T-helper 2 cell (primary cell): ENCODE results near the gene CAAP1.
"Not testable (repeated sequence)": the region's sequence is repeated elsewhere in the genome, so short reads cannot be mapped to it uniquely, and the experiment has no call there.

ENCODE experiments used
- DNase-seq, 5 experiments: peaks; one replicate each; pipeline versions ENCODE4 v3.0.0 to v3.0.0-alpha.2; 2012 to 2022

The CAAP1 gene

DNA sequence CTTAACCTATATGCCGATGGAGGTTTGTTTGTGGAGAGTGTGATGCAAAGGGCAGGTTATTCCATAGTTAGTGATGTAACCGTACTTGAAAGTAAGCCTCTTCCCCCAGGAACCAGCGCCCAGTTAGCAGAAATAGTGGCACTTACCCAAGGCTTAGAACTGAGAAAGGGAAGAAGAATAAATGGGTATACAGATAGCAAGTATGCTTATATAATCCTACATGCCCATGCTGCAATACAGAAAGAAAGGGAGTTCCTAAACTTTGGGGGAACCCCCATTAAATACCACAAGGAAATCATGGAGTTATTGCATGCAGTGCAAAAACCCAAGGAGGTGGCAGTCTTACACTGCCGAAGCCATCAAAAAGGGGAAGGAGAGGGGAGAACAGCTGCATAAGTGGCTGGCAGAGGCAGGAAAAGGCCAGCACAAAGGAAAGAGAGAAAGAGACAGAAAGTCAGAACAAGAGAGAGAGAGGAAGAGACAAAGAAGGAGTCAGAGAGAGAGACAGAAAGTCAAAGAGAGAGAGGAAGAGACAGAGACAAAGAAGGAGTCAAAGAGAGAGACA is 64.1 kb downstream of the CAAP1 start:
- DNase-seq, result not testable (repeated sequence)

DNA sequence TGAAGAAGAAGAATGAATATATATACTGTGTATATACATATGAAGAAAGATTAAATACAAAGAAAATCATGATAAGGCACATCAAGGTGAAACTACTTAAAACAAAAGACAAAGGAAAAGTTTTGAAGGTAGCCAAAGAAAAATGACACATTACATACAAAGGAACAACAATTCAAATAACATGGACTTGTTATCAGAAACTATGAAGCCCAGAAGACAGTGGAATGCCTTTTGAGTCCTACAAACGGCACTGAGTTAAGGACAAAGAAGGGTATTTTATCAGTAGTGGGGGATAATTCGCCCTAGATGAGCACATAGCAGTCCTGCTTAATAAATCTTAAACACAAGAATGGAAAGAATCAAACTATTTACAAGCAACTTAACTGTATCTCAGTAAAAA is 77.8 kb downstream of the CAAP1 start:
- no peak for DNase-seq

DNA sequence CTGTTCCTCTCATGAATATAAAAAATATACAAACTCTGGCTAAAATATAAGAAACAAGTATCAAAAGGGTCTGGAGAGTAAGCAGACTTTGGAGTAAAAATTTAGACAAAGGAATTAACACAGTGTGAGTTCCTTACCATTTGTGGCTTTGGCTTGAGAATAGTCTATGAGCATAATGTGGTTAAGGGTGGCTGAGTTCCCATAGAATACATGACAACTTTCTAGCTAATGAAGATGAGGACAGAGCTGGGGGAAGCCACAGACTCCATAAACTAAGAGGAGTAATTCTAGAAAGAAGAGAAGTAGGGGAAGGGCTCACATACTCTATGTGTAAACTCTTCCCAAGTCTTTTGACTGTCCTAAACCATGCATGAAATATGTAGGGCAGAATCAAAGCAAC is 79.4 kb downstream of the CAAP1 start:
- no peak for DNase-seq

DNA sequence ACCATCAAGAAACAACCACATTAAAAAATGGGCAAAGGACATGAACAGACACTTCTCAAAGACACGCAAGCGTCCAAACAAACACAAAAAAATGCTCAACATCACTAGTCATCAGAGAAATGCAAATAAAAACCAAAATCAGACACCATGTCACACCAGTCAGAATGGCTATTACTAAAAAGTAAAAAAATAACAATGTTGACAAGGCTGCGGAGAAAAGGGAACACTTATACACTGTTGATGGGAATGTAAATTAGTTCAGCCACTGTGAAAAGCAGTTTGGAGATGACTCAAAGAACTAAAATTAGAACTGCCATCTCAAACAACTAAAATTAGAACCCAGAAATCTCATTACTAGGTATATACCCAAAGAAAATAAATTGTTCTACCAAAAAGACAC is 80.4 kb downstream of the CAAP1 start:
- DNase-seq, result no peak

DNA sequence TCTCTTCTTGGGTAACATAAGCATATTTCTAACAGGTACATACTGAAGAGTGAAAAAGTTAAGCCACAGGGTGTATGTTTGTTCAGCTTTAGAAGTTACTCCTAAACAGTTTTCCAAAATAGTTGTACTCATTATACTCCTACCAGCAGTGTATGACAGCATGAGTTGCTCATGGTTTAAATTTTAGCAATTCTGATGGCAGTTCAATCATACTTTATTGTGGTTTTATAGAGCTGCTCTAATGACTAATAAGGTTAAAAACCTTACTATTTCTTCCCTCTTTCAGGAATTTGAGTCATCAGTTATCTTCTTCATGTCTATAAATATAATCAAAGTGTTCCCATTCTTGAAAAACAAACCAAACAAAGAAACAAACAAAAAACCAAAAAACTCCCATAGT is 81.5 kb downstream of the CAAP1 start:
- DNase-seq, result no peak

DNA sequence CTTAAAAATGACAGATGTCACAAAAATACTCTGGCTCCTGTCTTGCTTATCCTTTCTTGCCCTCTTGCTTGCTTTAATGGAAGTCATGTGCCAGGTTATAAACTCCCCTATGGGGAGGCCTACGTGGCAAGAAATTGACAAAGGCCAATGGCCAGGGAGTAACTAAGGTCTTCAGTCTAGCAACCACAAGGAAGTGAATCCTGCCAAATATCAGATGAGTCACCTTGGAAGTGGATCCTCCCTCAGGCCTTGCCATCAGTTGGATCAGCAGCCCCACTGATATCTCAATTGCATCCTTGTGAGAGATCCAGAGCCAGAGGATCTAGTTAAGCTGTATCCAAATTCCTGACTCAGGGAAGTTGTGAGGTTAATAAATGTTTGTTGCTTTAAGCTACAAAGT is 82.8 kb downstream of the CAAP1 start:
- no peak for DNase-seq

DNA sequence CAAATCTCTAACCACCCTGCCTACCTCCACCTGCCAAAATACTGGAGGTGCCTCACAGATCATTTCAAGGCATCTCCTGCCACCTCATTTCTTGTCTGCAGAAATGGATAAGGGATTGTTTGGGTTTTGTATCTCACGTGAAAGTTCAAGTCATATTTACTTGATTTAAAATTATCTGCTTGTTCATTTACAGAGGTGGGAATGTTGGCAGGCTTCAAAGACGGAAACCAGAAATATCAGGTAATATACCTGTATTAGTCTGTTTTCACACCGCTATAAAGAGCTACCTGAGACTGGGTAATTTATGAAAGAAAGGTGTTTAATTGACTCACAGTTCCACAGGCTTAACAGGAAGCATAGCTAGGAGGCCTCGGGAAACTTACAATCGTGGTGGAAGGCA is 85.4 kb downstream of the CAAP1 start:
- no peak for DNase-seq

DNA sequence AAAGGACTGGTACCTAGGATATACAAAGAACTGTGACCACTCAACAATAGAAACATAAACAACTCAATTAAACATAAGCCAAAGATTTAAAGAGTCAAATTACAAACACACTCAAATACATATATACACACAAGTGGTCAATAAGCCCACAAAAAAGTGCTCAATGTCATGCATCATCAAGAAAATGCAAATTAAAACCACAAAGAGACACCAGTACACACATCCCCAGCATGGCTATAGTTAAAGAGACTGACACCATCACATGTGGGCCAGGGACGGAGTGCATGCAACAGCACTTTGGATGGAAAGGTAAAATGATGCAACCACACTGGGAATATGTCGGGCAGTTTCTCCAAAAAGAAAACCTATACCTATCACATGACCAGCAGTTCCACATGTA is 89.7 kb downstream of the CAAP1 start:
- no peak for DNase-seq

DNA sequence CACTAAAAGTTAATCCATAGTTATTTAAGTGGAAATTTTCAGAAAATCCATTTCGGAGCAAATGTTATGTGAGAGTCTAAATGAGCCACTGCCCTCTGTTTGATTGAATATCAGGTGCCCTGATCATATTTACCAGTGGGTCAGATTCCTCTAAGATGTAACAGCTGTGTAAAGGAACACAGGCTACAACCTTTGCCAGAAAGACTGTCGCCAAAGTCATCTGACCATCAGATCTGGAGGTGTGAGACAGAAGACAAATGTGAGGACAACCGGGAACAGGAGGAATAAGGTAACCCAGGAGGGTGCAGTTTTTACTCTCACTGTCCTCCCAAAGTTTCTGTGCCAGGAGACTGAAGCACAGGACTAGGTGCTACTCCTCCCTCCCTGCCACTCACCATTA is 90.8 kb downstream of the CAAP1 start:
- DNase-seq, result no peak

DNA sequence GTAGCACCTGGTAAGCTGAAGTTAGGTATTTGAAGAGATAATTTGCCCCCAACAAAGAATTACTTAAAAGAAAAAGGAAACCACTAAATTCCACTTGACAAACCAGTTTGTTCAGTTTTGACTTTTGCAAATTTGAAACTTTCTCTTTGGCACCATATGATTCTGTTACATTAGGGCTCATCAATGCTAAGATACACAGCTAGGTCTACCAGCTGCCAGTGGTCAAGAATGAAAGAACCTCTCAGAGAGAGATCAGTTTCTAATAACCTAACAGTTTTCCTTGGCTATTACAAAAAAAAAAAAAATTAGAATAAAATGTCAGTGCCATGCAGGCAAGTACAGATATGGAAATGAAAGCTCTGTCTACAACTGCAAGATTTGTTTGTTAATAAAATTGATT is 92.3 kb downstream of the CAAP1 start:
- no peak for DNase-seq

DNA sequence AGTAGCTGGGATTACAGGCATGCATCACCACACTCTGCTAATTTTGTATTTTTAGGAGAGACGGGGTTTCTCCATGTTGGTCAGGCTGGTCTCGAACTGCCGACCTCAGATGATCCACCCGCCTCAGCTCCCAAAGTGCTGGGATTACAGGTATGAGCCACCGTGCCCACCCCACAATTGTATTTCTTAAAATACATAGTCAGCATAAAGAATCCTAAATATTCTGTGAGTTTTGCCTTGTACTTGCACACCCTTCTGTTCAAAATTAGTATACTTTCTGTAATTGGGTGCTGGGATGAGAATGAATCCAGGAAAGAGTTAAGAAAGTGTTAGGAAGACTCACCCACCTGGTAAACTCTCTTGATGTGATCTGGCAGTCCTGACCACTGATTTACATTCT is 101.3 kb downstream of the CAAP1 start:
- DNase-seq, result no peak
